CD14-positive monocyte (primary cell): ENCODE data around the gene ATP8B3. TPM values are rescaled to one million over a fixed set of nuclear protein-coding genes. Genes with fewer than 3 reads are reported as not detected.

Experiments used
- DNase-seq, 3 donors: peaks; one replicate each; pipeline ENCODE4 v3.0.0-alpha.2; 2011 to 2022
- H2AFZ ChIP-seq: 2 replicates; pipeline ENCODE4 v1.6.0; 2012; ENCODE audit warnings: mild to moderate bottlenecking, low read depth, low read length, inconsistent platforms; ENCODE audit not compliant: insufficient read depth, poor library complexity, severe bottlenecking
- H3K27ac ChIP-seq, 2 donors: 1 replicate in 1 of 2; 2 replicates in 1 of 2; pipeline ENCODE4 v1.5.1; 2012 to 2013; ENCODE audit warnings: low read length in 2 of 2, control low read depth in 1 of 2, inconsistent platforms in 1 of 2, low read depth in 1 of 2, mild to moderate bottlenecking in 1 of 2
- H3K27me3 ChIP-seq, 2 donors: one replicate each; pipeline versions ENCODE4 v1.6.0 to v1.6.1; 2011 to 2013; ENCODE audit warnings: low read length in 2 of 2; ENCODE audit not compliant: control insufficient read depth in 2 of 2, insufficient read depth in 2 of 2
- H3K36me3 ChIP-seq, 2 donors: replicated peaks in 1 of 2; 1 replicate in 1 of 2; 2 replicates in 1 of 2; pipeline versions ENCODE4 v1.5.1 to v1.6.1; 2012 to 2013; ENCODE audit warnings: low read length in 2 of 2, control low read depth in 1 of 2, inconsistent platforms in 1 of 2, mild to moderate bottlenecking in 1 of 2; ENCODE audit not compliant: insufficient read depth in 2 of 2, control insufficient read depth in 1 of 2
- H3K4me1 ChIP-seq, 2 donors: 1 replicate in 1 of 2; 2 replicates in 1 of 2; pipeline versions ENCODE4 v1.5.1 to v1.6.1; 2012 to 2013; ENCODE audit warnings: low read length in 2 of 2, control low read depth in 1 of 2, inconsistent platforms in 1 of 2, mild to moderate bottlenecking in 1 of 2, moderate library complexity in 1 of 2; ENCODE audit not compliant: insufficient read depth in 2 of 2, control insufficient read depth in 1 of 2
- H3K4me2 ChIP-seq: replicated peaks from 2 replicates; pipeline ENCODE3; 2012; ENCODE audit warnings: low read length, moderate library complexity, mild to moderate bottlenecking; ENCODE audit not compliant: poor library complexity, severe bottlenecking; ENCODE audit errors: extremely low read depth
- H3K4me3 ChIP-seq, 3 experiments: fragments of 200-600 bp in 1 of 3; sonication (generic) in 1 of 3; replicated peaks in 1 of 3; 1 replicate in 2 of 3; 2 replicates in 1 of 3; pipeline ENCODE4 v1.5.1; 2011 to 2013; ENCODE audit warnings: low read length in 3 of 3, mild to moderate bottlenecking in 3 of 3, control low read depth in 2 of 3, low read depth in 2 of 3, inconsistent platforms in 1 of 3, moderate library complexity in 1 of 3
- H3K79me2 ChIP-seq: 2 replicates; pipeline ENCODE4 v1.6.0; 2012; ENCODE audit warnings: mild to moderate bottlenecking, control low read depth, inconsistent platforms, low read length, moderate library complexity; ENCODE audit not compliant: insufficient read depth
- H3K9ac ChIP-seq: 2 replicates; pipeline ENCODE4 v1.6.0; 2017; ENCODE audit warnings: low read length, mild to moderate bottlenecking; ENCODE audit not compliant: insufficient read depth, poor library complexity, severe bottlenecking
- H3K9me3 ChIP-seq, 2 donors: replicated peaks in 1 of 2; 1 replicate in 1 of 2; 2 replicates in 1 of 2; pipeline versions ENCODE4 v1.5.1 to v1.6.1; 2012 to 2013; ENCODE audit warnings: low read length in 2 of 2, control low read depth in 1 of 2; ENCODE audit not compliant: control insufficient read depth in 1 of 2, insufficient read depth in 1 of 2
- H4K20me1 ChIP-seq: 2 replicates; pipeline ENCODE4 v1.6.0; 2012; ENCODE audit warnings: mild to moderate bottlenecking, low read length, control low read depth, moderate library complexity; ENCODE audit not compliant: insufficient read depth
- H3K27ac Mint-ChIP-seq, 7 donors: one replicate each; pipeline ENCODE4 v1.8.0; 2020; ENCODE audit warnings: mild to moderate bottlenecking in 7 of 7, mixed read lengths in 7 of 7, moderate library complexity in 6 of 7, inconsistent platforms in 2 of 7
- H3K27me3 Mint-ChIP-seq, 3 donors: one replicate each; pipeline ENCODE4 v1.8.0; 2021 to 2022; ENCODE audit warnings: low read depth in 3 of 3, mild to moderate bottlenecking in 3 of 3, mixed read lengths in 3 of 3, moderate library complexity in 3 of 3, inconsistent platforms in 1 of 3
- H3K36me3 Mint-ChIP-seq, 2 donors: one replicate each; pipeline ENCODE4 v1.8.0; 2020; ENCODE audit warnings: mixed read lengths in 2 of 2, inconsistent platforms in 1 of 2, mild to moderate bottlenecking in 1 of 2
- H3K4me1 Mint-ChIP-seq: one replicate; pipeline ENCODE4 v1.8.0; 2020; ENCODE audit warnings: mild to moderate bottlenecking, mixed read lengths
- H3K4me3 Mint-ChIP-seq, 2 donors: one replicate each; pipeline ENCODE4 v1.8.0; 2020; ENCODE audit warnings: mild to moderate bottlenecking in 2 of 2, mixed read lengths in 2 of 2, moderate library complexity in 1 of 2
- H3K9me3 Mint-ChIP-seq, 7 donors: one replicate each; pipeline ENCODE4 v1.8.0; 2020 to 2022; ENCODE audit warnings: mixed read lengths in 7 of 7, mild to moderate bottlenecking in 6 of 7, moderate library complexity in 6 of 7, inconsistent platforms in 2 of 7
- WGBS: methylation state at CpG from one replicate; pipeline ENCODE4 v1.1.5; 2013; ENCODE audit warnings: missing lambda C conversion rate; ENCODE audit not compliant: insufficient coverage; 5-methylcytosine and 5-hydroxymethylcytosine counted together
- intact Hi-C, 2 donors: fragments of 100-400 bp; cut with micrococcal nuclease; formaldehyde crosslinking; loops; one replicate each; pipeline versions ENCODE4 v1.15.0 to v1.15.1; 2023
- polyA plus RNA-seq, 3 donors: library from polyadenylated mRNA; depleted of rRNA in 1 of 3; unstranded in 2 of 3; stranded (reverse) in 1 of 3; fragments of 300-500 nt in 2 of 3; fragments of >200 nt in 1 of 3; fragmentation: Illumina TruSeq in 2 of 3; gene quantifications; 1 replicate in 2 of 3; 2 replicates in 1 of 3; pipeline ENCODE4 v1.2.3, GENCODE V29; 2012 to 2021
- TF ChIP-seq, protein P1 (sequence below): fragments of 200-600 bp; IDR thresholded peaks from one replicate; pipeline ENCODE4 v1.8.0; 2022; ENCODE audit warnings: antibody characterized with exemption, mild to moderate bottlenecking

Gene ATP8B3
- polyA plus RNA-seq, 3 donors, result 1.6 to 8.2 (median 1.8) TPM

GRCh38 chr19:1786668-1787067, 25.4 kb downstream of the ATP8B3 start:
- Histone ChIP-seq H3K4me1 (peaks cover 0 to 6% of the 10 kb centered on the region in 2 donors), H3K9me3 (peaks cover 1 to 13% of the 10 kb centered on the region in 2 donors), H3K4me2 (no peak overlapping the region), H3K27me3 (peaks cover 0 to 22% of the 10 kb centered on the region in 2 donors), H3K79me2 (no peaks in the 10 kb centered on the region), H3K4me3 (no peak overlapping the region), H3K27ac (no peak overlapping the region), H3K36me3 (no peaks in the 10 kb centered on the region), H2AFZ (no peak overlapping the region), H4K20me1 (no peaks in the 10 kb centered on the region), H3K9ac (no peak overlapping the region)
- intact Hi-C loops, result loop anchor here in 1 of 2 donors (5.0 kb wide), 1 partner anchor 41 kb away; no protein-coding TSS in a partner anchor
- no CpG with 5 or more reads among the region's 8 CpGs for WGBS
- Mint-ChIP-seq H3K27me3 (peaks cover 18 to 58% (median 28%) of the 10 kb centered on the region in 3 donors), H3K27ac (no peak overlapping the region), H3K4me1 (no peaks in the 10 kb centered on the region), H3K36me3 (no peaks in the 10 kb centered on the region), H3K9me3 (peaks cover 2 to 21% (median 16%) of the 10 kb centered on the region in 7 donors), H3K4me3 (no peak overlapping the region)
- DNase-seq, result no peak
- TF ChIP-seq, protein P1, sequence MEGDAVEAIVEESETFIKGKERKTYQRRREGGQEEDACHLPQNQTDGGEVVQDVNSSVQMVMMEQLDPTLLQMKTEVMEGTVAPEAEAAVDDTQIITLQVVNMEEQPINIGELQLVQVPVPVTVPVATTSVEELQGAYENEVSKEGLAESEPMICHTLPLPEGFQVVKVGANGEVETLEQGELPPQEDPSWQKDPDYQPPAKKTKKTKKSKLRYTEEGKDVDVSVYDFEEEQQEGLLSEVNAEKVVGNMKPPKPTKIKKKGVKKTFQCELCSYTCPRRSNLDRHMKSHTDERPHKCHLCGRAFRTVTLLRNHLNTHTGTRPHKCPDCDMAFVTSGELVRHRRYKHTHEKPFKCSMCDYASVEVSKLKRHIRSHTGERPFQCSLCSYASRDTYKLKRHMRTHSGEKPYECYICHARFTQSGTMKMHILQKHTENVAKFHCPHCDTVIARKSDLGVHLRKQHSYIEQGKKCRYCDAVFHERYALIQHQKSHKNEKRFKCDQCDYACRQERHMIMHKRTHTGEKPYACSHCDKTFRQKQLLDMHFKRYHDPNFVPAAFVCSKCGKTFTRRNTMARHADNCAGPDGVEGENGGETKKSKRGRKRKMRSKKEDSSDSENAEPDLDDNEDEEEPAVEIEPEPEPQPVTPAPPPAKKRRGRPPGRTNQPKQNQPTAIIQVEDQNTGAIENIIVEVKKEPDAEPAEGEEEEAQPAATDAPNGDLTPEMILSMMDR, result no peak

- Histone ChIP-seq H3K36me3 (no peaks in the 10 kb centered on the region), H3K79me2 (no peaks in the 10 kb centered on the region), H3K4me3 (no peak overlapping the region), H3K4me1 (peaks cover 0 to 6% of the 10 kb centered on the region in 2 donors), H3K27ac (no peak overlapping the region), H3K4me2 (no peak overlapping the region), H2AFZ (no peak overlapping the region), H3K9me3 (peaks cover 4 to 10% of the 10 kb centered on the region in 2 donors), H4K20me1 (no peaks in the 10 kb centered on the region), H3K27me3 (peaks cover 0 to 33% of the 10 kb centered on the region in 2 donors), H3K9ac (no peak overlapping the region)
- H3K27ac Mint-ChIP-seq, result no peak overlapping the region
- peaks cover 29 to 62% (median 33%) of the 10 kb centered on the region in 3 donors for H3K27me3 Mint-ChIP-seq
- H3K36me3 Mint-ChIP-seq, result peaks cover 0 to 3% of the 10 kb centered on the region in 2 donors
- H3K9me3 Mint-ChIP-seq, result peaks cover 2 to 21% (median 14%) of the 10 kb centered on the region in 7 donors
- no peak overlapping the region for H3K4me3 Mint-ChIP-seq
- DNase-seq, result no peak
- TF ChIP-seq, protein P1, result no peak
- no peaks in the 10 kb centered on the region for H3K4me1 Mint-ChIP-seq
- WGBS, result 98% methylated on average over 12 of the region's 19 CpGs
- intact Hi-C loops, result loop anchor here in 1 of 2 donors (5.0 kb wide), 1 partner anchor 42 kb away; no protein-coding TSS in a partner anchor
Measured at GRCh38 chr19:1785310-1785709, 26.8 kb downstream of the ATP8B3 start.
